Superior temporal gyrus (tissue), 1 donor: ENCODE results near the gene SDK2.

ENCODE experiments used
- DNase-seq: peaks from one replicate; pipeline ENCODE4 v3.0.0-alpha.2; 2016; ENCODE audit errors: extremely low spot score

The SDK2 gene

GRCh38 chr17:73554498-73554897, 89.7 kb downstream of the SDK2 start:
- DNase-seq = no peak

GRCh38 chr17:73553311-73553710, 90.9 kb downstream of the SDK2 start:
- no peak for DNase-seq

GRCh38 chr17:73552300-73553048, 91.8 kb downstream of the SDK2 start:
- DNase-seq = no peak

DNA sequence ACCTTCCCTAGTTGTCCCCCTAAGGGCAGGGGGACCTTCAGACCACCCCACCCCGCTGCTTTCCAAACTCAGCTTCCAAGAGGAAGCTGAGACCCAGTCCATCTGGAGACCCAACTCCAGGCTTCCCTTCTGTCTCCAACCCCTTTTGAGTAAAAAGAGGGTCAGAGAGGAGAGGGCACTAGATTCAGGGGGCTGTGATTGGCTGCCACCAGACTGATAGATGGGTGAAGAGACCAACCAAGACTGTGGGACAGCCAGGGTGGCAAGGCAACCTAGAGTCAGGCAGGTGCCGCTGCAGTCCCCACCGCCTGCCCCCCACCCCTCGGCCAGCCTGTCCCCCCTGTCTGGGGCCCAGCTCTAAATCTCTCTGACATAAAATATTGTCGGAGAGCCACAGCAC, 92.5 kb downstream of the SDK2 start:
- no peak for DNase-seq

DNA sequence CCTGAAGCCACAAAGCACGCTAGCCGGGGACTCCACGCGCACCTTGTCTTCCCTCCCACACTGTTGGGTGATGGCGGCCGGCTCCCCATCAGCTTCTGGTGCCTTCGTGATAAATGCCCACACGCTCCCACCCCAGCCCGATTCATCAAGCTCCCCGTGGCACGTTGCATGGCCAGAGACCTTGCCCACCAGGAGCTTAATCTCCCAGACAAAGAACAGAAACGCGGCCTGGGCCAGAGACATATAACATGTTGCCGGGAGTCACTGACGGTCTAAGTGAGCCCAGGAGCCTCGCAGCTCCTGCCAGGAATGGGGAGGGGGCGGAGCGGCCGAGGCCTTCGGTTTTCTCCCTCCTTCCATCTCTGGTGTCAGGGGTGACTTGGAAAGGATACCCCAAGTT, 93.1 kb downstream of the SDK2 start:
- no peak for DNase-seq

DNA sequence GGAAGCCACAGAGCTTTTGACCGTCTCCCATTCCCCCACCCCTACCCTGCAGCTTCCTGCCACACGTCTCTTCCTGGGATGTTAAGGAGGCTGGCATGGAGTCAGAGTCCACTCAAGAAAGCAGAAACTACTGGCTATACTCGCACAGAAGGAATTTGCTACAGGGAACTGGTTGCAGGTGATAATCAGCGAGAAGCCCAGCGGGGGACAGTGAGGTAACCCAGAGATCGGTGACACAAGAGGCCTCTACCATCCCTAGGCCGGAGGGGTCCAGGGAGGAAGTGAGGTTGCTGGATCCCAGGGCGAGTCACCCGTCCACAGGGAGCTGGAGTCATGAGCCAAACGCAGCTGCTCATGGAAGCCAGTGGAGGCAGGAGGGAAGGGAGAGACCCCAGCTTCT, 93.7 kb downstream of the SDK2 start:
- no peak for DNase-seq

DNA sequence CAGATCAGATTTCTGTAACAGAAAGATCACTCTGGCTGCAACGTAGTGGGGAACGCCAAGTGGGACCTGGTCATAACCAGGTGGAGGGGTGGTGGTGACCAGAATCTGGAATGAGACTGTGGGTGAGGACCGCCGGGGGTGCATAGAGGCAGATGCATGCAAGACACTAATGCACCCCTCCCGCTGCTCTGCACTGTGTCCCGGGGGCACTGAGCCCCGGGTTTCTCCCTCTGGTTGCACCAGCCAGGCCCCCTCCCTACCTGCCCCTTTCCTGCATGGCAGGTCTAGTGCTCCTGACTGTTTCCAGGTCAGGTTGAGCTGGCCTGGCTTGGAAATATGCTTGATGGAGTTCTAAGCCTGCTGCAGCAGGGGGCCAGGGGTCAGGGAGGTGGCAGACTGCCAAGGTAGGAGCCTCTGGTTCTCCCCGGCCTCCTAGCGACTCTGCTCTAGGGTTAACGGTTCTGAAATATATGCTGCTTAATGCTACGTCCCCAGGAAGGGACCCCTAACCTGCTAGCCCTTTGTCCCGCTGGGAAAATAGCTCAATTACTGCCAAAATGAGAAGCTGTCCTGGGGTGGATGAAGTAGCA, 94.3 kb downstream of the SDK2 start:
- DNase-seq = no peak

- no peak for DNase-seq
Measured at GRCh38 chr17:73548620-73549311, 95.5 kb downstream of the SDK2 start.

GRCh38 chr17:73547790-73548189, 96.5 kb downstream of the SDK2 start:
- no peak for DNase-seq

DNA sequence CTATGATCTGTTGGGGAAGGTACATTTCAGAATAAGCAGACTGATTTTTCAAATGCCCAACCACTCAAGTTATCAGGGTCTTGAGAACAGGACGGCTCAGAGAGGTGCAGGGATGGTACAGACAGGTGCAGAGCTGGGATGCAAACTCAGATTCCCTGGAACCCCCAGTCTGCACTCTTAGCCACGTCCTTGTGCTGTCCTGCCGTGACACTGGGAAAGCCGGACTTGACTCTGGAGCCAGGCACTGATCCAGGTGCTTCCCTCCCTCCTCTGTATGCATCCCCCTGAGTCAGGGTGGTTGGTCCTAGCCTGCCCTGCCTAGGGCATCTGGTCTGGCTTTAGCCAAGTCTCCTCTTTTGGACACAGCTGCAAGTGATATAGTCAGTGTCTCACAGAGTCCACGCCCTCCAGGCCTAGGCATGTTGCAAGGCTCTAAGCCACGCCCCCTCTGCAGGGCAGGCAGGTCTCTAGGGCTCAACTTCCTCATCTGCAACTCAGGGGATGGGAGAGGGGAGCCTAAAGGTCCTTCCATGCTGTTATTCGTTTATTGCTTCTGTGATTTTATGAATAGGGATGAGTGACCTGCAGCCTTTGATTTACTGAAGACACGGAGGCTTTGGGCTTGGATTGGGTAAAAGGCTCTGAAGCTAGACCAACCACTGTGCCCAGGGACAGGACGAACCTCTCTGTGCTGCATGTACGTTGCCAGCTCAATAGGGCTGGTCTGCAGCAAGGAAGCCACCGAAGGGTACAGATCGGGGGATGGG, 97.3 kb downstream of the SDK2 start:
- no peak for DNase-seq

DNA sequence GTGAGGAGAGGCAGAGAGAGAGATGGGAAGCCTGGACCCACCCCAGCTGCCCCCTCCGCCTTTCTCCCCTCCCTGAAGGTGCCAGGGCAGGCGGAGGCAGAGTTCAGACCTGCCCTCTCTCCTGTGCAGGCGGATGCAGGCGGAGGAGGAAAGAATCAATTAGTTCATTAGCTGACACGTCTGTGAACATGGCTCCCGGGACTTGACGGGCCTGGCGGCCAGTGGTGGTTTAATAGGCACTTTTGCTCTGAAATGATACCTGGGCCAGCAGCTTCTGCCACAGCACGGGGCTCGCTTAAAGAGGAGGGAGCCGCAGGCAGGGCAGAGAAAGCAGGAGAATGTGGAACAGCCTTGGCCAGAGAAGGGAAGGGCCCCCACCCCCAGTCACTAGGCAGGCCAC, 98.1 kb downstream of the SDK2 start:
- no peak for DNase-seq

GRCh38 chr17:73545109-73546032, 98.9 kb downstream of the SDK2 start:
- DNase-seq = no peak

DNA sequence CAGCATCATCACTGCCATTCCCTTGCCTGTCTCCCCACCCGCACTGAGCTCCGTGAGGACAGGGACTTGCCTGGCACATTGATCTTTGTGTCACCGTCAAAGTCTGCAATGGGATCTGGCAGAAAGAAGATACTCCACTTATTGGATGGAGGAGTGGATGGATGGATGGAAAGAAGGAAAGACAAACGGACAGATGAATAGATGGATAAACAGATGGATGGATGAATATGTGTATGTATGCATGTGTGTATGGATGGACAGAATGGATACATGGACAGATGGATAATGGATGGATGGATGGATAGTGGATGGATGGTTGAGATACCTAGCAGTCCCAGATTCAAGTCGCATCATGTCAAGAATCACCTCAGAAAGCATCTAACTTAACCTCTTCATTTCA, 99.9 kb downstream of the SDK2 start:
- no peak for DNase-seq

DNA sequence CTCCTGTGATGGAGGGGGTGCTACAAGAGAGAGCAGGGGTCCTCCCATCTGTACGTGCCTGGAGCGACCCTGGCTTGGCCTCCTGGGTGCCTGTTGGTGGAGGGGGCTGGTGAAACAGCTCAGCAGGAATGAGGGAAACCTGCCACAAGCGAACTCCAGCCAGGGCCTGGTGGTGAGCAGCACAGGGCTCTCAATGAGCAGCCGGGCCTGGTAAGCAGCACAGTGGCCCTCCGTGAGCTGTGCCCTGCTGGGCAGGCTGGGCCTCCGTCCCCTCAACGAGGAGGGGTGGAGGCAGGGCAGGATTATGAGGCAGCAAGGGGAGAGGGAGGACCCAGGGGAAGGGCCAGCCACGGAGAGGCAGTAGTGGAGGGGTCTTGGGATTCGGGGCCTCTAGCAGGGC, 101.9 kb downstream of the SDK2 start:
- DNase-seq = no peak

- DNase-seq = no peak
Measured at GRCh38 chr17:73541561-73541981, 102.7 kb downstream of the SDK2 start.

- no peak for DNase-seq
Measured at GRCh38 chr17:73541111-73541510, 103.1 kb downstream of the SDK2 start.

DNA sequence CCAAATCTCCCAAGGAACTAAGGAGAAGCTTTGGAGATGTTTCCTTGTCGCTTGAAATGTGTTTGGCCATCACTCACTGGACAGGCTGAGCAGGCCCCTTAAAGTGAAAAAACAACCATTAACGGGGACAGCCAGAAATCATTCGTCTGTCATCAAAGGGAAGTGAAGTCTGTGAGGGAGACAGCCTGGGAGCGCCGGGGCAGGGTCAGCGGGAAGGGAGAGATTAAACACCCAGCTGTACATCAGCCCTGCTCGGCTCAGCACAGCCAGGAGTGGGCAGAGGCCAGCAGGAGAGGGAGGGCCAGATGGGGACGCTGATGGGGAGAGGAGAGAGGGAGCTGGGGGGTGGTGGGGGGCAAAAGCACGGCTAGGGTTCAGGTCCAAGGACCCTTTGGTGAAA, 105.1 kb downstream of the SDK2 start:
- DNase-seq = no peak

- DNase-seq = no peak
Measured at GRCh38 chr17:73538445-73538844, 105.8 kb downstream of the SDK2 start.

GRCh38 chr17:73536700-73537605, 107.3 kb downstream of the SDK2 start:
- DNase-seq = no peak

- no peak for DNase-seq
Measured at GRCh38 chr17:73535746-73536145, 108.5 kb downstream of the SDK2 start.
